ENCODE data around the gene ARAP2.

ARAP2 gene

DNA sequence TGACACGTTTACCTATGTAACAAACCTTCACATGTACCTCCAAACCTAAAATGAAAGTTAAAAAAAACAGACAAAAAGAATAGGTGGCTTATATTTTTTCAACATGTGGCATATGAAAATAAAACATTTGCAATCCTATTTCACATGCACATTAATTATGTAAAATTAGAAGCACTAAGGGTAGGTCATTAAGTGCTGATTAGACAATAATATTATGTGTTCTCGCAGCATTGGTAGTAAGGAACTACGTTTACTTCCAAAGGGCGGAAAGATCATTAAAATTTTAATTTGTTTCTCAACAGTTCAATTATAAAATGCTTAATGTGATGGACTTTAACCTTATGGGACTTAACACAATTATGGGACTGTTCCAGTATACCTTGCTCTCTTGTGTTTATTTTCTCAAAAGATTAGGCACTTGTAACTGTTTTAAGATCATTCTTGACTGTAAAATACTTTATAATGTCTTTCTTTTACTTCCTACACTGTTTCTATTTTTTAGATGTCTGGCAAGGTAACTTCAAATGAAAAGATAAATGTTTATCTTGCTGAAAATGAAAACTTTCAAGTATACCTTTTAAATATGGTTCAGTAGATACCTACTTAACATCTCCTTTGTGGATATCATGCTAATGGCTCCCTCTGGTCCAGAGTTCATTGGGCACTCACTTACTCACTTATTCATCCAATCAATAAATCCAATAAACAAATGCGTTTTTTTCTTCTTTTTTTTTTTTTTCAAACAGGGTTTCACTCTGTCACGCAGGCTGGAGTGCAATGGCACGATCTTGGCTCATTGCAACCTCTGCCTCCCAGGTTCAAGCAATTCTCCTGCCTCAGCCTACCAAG, 202.0 kb downstream of the ARAP2 start:
- no peak for DNase-seq (ENCODE audit: low spot score)

DNA sequence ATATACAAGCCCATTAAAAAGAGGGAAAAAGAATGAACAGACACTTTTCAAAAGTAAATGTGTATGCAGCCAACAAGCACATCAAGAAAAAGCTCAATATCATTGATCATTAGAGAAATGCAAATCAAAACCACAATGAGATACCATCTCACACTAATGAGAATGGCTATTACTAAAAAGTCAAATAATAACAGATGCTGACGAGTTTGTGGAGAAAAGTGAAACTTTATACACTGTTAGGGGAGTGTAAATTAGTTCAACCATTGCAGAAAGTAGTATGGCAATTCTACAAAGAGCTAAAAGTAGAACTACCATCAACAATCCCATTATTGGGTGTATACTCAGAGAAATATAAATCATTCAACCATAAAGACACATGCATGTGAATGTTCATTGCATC, 203.0 kb downstream of the ARAP2 start:
- DNase-seq (ENCODE audit: low spot score) = no peak

DNA sequence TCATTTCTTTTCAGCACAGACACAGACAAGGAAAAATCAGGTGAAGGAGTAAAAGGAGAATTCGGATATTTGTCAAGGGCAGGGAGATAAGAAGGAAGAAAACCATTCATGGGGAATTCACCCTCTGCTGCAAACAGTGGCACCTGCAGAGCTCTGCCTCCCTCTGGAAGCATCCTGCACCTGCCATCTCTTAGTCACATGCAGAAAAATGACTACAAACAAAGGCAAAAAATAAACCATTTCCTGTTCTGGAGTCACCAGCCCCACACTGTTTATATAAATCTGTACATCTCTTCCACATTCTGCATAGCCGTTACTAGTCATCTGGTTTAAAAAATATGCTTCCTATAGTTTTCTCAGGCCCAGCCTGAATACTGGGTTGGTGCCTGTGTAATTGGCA, 205.3 kb downstream of the ARAP2 start:
- no peak for DNase-seq (ENCODE audit: low spot score)

DNA sequence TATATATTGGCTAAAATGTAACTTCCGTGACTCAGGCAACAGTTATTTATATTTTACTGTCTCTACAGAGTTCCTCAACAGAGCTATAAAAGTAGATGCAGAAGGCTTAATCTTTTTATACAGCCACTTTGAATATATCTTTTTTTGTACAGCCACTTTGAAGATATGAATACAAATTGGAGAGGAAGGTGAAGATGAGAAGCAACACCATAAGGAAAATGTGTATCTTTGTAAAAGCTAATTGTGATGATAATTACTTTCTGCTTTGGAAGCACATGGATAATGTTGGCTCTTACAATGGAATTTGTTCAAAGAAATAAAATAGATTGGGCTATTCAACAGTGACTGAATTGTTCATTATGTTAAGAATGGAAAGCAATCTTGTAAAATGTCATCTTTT, 205.8 kb downstream of the ARAP2 start:
- no peak for DNase-seq (ENCODE audit: low spot score)

DNA sequence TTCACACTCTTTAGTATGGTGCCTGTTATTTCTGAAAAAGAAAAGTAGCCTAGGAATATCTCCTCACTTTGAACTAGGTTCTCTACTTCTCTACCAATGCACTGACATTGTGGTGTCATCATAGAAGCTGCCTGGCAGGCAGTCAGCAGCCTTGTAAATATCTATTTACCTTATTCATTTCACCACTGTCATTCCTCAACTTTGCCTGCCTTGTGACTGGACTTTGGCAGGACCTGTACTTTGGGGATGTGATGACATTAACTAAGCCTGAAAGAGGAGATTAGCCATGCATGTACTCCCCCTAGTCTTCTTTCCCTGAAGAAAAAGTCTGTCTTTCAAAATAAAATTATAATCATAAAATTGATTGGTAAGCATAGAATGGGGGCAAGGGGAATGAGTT, 207.2 kb downstream of the ARAP2 start:
- DNase-seq (ENCODE audit: low spot score) = no peak

DNA sequence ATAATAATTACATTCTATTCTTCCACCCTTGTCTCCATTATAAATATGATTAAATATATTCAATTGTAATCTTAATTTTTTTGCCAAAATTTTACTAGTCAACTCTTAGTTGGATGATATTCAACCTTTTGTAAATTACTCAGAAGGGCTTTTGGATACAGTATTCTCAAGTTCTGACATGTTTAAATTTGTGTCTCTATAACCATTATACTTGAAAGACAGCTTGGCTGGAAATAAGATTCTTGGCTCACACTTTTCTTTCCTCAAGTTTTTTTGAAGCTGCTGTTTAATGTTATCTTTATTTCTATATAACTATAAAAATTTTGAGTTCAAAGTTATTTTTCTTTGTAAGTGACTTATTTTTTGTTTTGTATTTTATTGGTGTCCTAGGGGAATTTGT, 214.4 kb downstream of the ARAP2 start:
- no peak for DNase-seq (ENCODE audit: low spot score)

DNA sequence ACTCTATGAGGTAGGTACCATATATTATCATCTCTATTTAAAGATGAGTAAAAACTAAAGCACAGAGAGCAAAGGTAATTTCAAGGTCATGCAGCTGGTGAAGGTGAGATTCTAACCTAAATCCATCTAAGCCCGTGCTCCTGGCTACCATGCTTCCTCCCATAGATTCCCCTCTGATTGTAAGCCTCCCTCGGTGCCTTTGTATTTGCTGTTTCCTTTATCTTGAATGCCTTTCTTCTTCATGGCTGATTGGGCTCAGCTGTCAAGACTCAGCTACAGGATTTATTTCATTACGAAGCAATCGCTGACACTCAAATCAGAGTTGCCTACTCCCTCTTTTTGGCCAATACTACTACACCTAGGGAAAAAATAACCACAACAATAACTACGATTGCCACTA, 217.1 kb downstream of the ARAP2 start:
- DNase-seq (ENCODE audit: low spot score) = no peak

DNA sequence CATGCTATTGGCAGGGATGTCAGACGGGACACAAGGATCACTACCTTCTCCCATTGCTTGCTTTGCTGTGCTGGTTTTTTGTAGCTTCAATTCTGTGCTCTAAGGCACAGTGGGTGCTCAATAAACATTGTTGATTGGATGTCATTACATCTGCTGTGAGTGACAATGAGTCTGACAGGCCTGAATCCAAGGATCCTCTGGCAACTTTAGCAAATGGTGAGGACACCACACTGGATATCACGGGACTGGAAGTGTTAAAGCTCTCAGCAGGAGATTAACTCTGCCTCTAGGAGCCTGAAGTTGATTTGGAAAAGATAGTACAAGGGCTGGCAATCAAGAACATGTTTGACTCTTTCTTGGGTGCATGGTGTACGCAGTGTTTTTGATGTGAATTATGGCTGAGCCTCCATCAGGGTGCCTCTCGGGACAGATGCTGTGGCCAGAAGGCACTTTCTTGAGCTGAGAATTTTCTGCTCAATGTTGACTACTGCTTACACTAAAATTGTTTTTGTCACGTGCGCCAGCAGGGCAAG, 217.9 kb downstream of the ARAP2 start:
- no peak for DNase-seq (ENCODE audit: low spot score)

DNA sequence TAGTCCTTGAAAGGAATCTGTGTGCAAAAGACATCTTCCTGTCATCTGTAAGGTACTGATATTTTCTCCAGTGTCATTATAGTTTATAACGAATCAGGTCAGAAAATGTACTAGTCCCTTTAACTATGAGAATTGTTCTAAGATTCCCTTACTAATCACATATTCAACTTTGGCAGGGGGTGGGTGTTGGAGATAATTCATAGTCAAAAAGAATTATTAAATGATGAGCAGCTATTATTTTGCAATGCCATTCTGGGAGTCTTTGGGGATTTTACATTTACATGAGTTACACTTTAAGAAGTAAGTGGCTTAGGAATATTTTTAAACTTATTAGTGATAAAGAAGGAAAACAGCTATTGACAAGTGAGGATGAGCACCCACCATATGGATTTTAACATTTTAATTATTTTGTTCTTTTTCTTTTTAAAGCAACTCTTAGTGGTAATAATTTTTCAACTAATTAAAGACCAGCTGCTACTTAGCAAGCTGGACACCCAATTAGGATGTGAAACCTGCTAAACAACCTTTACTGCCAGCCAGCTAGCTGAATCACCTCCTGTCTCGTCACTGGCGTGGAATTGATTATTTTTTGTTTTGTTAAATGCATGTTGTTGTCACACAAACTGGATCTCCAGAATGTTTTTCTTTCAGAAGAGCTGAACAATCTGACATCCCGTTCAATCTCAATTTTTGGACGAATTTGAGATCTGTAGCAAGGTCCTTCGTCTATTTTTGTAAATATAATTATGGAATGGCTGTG, 219.2 kb downstream of the ARAP2 start:
- DNase-seq (ENCODE audit: low spot score) = no peak

DNA sequence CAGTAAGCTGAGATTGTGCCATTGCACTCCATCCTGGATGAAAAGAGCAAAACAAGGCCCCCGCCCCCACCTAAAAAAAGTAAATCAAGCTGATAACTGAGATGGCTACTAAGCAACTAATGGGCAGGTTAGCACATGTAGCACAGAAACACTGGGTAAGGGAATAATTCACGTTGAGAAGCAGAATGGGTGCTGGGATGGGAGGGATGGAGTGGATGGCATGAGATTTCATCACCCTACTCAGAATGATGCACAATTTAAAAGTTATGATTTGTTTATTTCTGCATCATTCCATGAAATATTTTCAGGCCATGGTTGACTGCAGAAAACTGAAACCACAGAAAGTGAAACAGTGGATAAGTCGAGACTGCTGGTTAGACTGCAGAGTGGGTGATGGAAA, 224.0 kb downstream of the ARAP2 start:
- DNase-seq (ENCODE audit: low spot score) = no peak
